ENCODE measurements around the gene TTN. TPM values are rescaled to one million over a fixed set of nuclear protein-coding genes. Genes with fewer than 3 reads are reported as not detected.

The TTN gene
- total and polyA plus RNA-seq, 2 experiments from 2014 or later: 12.5 to 15.7 TPM

GRCh38 chr2:178530625-178531142 is 276.5 kb downstream of the TTN start:
- ATAC-seq (no peak), DNase-seq (ENCODE audit: low spot score) (no peak)
- Mint-ChIP-seq H3K27me3 (ENCODE audit: insufficient read depth, low read depth, poor library complexity) (no peaks in the 10 kb centered on the region), H3K9me3 (no peaks in the 10 kb centered on the region), H3K4me3 (no peak overlapping the region), H3K27ac (no peak overlapping the region), H3K36me3 (ENCODE audit: low read depth) (peaks cover 15% of the 10 kb centered on the region), H3K4me1 (no peaks in the 10 kb centered on the region)
- no peaks in the 10 kb centered on the region; the same call in none of the 2 replicates for H4K20me1 ChIP-seq (replicated peaks; ENCODE audit: insufficient read depth)
- peaks cover 80% of the 10 kb centered on the region for H3K79me2 ChIP-seq (replicated peaks; ENCODE audit: insufficient read depth)
- H3K9me2 ChIP-seq (ENCODE audit: insufficient read depth): no peaks in the 10 kb centered on the region
- H3K36me3 ChIP-seq (ENCODE audit: insufficient read depth): no peaks in the 10 kb centered on the region; the same call in 1 of the 2 replicates
- H3K4me1 ChIP-seq (ENCODE audit: insufficient read depth): no peaks in the 10 kb centered on the region
- no peak overlapping the region for H3K4me2 ChIP-seq
- no peaks in the 10 kb centered on the region for H3K27me3 ChIP-seq (ENCODE audit: insufficient read depth)
- H3K27ac ChIP-seq (ENCODE audit: low read depth): no peak overlapping the region
- no peaks in the 10 kb centered on the region for H3F3A ChIP-seq (replicated peaks; ENCODE audit: low read depth)
- no peak overlapping the region for H3K4me3 ChIP-seq
- no peak for TF ChIP-seq EZH2phosphoT487 (IDR thresholded peaks at IDR 0.05; ENCODE audit: unreplicated experiment)
- H2AFZ ChIP-seq: no peak overlapping the region

- no peaks in the 10 kb centered on the region; the same call in 1 of the 2 replicates for H3K36me3 ChIP-seq (ENCODE audit: insufficient read depth)
- H3K79me2 ChIP-seq (replicated peaks; ENCODE audit: insufficient read depth): peaks cover 82% of the 10 kb centered on the region
- no peak for TF ChIP-seq CREB1 (CRISPR knock-in tag; IDR thresholded peaks at IDR 0.05; ENCODE audit: low read depth)
- no peak for TF ChIP-seq NANOG (IDR thresholded peaks at IDR 0.05; ENCODE audit: borderline replicate concordance)
- TF ChIP-seq ZNF331 (CRISPR knock-in tag; IDR thresholded peaks at IDR 0.05; ENCODE audit: low read depth): no peak
- TF ChIP-seq ZNF114 (CRISPR knock-in tag; IDR thresholded peaks at IDR 0.05): no peak
- TF ChIP-seq ETS1 (IDR thresholded peaks at IDR 0.05): no peak
- TF ChIP-seq EZH2phosphoT487 (IDR thresholded peaks at IDR 0.05; ENCODE audit: unreplicated experiment): no peak
- TF ChIP-seq CTCF (conservative IDR thresholded peaks at IDR 0.05; ENCODE audit: low read depth in 2 of 2): no peak
- no peak for TF ChIP-seq ZNF462 (CRISPR knock-in tag; IDR thresholded peaks at IDR 0.05)
- no peak for TF ChIP-seq JUNB (IDR thresholded peaks at IDR 0.05; ENCODE audit: unreplicated experiment)
- no peak for TF ChIP-seq POLR2AphosphoS5 (IDR thresholded peaks at IDR 0.05; ENCODE audit: low read depth)
- TF ChIP-seq EZH2 (IDR thresholded peaks at IDR 0.05; ENCODE audit: low read depth, unreplicated experiment): no peak
- no peak for TF ChIP-seq STAT1 (IDR thresholded peaks at IDR 0.05; ENCODE audit: unreplicated experiment)
Observed at GRCh38 chr2:178530131-178530530, 277.1 kb downstream of the TTN start.

More at GRCh38 chr2:178530131-178530530, 277.1 kb downstream of the TTN start:
- H3K27ac ChIP-seq (ENCODE audit: low read depth): no peak overlapping the region
- no peaks in the 10 kb centered on the region for H3K9me3 Mint-ChIP-seq
- no peak overlapping the region for H3K27ac Mint-ChIP-seq
- H3K4me3 ChIP-seq: no peak overlapping the region
- H3K36me3 Mint-ChIP-seq (ENCODE audit: low read depth): peaks cover 15% of the 10 kb centered on the region
- H3K9me2 ChIP-seq (ENCODE audit: insufficient read depth): no peaks in the 10 kb centered on the region
- H3K4me1 Mint-ChIP-seq: no peaks in the 10 kb centered on the region
- no peaks in the 10 kb centered on the region for H3K27me3 Mint-ChIP-seq (ENCODE audit: insufficient read depth, low read depth, poor library complexity)
- DNase-seq (ENCODE audit: low spot score) (no peak), ATAC-seq (no peak)
- H4K20me1 ChIP-seq (replicated peaks; ENCODE audit: insufficient read depth): no peaks in the 10 kb centered on the region; the same call in none of the 2 replicates
- H3K4me3 Mint-ChIP-seq: no peak overlapping the region
- H3K4me2 ChIP-seq: no peak overlapping the region
- H3K4me1 ChIP-seq (ENCODE audit: insufficient read depth): no peaks in the 10 kb centered on the region
- H2AFZ ChIP-seq: no peak overlapping the region
- no peaks in the 10 kb centered on the region for H3K27me3 ChIP-seq (ENCODE audit: insufficient read depth)
- H3F3A ChIP-seq (replicated peaks; ENCODE audit: low read depth): no peaks in the 10 kb centered on the region
